Tibial nerve (tissue), 4 donors: ENCODE results near the gene TRPV2.

Experiments used
- CTCF ChIP-seq, 5 experiments: fragments of 200-600 bp in 3 of 5; fragments of 450-650 bp in 2 of 5; sonication (generic) in 3 of 5; IDR thresholded peaks; one replicate each; pipeline ENCODE4 v1.5.1; 2016 to 2019; ENCODE audit warnings: antibody characterized with exemption in 5 of 5, mild to moderate bottlenecking in 3 of 5, moderate library complexity in 2 of 5
- EP300 ChIP-seq, 2 donors: sonication (generic); formaldehyde crosslinking; IDR thresholded peaks; one replicate each; pipeline ENCODE4 v1.6.1; 2017; ENCODE audit warnings: antibody characterized with exemption in 2 of 2, mild to moderate bottlenecking in 1 of 2
- POLR2A ChIP-seq, 2 donors: fragments of 450-650 bp; IDR thresholded peaks; one replicate each; pipeline ENCODE4 v1.6.1; 2017; ENCODE audit warnings: antibody characterized with exemption in 2 of 2, mild to moderate bottlenecking in 2 of 2, moderate library complexity in 2 of 2

- TF ChIP-seq POLR2A (IDR thresholded peaks at IDR 0.05) (no peak), CTCF (IDR thresholded peaks at IDR 0.05) (no peak), EP300 (IDR thresholded peaks at IDR 0.05) (no peak)
These were observed 55.9 kb downstream of the TRPV2 start for GRCh38 chr17:16471295-16471694.
